Neural cell (in vitro differentiated cells): ENCODE measurements around the gene PID1. TPM values are rescaled to one million over a fixed set of nuclear protein-coding genes. Genes with fewer than 3 reads are reported as not detected.

Source experiments
- H2AFZ ChIP-seq: fragments of 200-600, 300-800 bp; sonication (generic), shearing (Covaris generic); 2 replicates; pipeline ENCODE4 v1.6.0; 2014; ENCODE audit warnings: low read depth, mild to moderate bottlenecking, antibody characterized with exemption, low read length, moderate library complexity
- H3F3A ChIP-seq: fragments of 200-600 bp; shearing (Covaris generic); 2 replicates; pipeline ENCODE4 v1.6.1; 2016; ENCODE audit warnings: mild to moderate bottlenecking, moderate library complexity, mixed read lengths, antibody characterized with exemption, low read length; ENCODE audit not compliant: insufficient read depth, poor library complexity, severe bottlenecking
- H3K27ac ChIP-seq: fragments of 200-600, 300-800 bp; sonication (generic), shearing (Covaris generic); 2 replicates; pipeline ENCODE4 v1.5.1; 2014; ENCODE audit warnings: mild to moderate bottlenecking, low read length, moderate library complexity
- H3K27me3 ChIP-seq: fragments of 300-800, 200-600 bp; sonication (generic), shearing (Covaris generic); 2 replicates; pipeline ENCODE4 v1.6.0; 2014; ENCODE audit warnings: mild to moderate bottlenecking, low read depth, low read length, moderate library complexity; ENCODE audit not compliant: insufficient read depth
- H3K36me3 ChIP-seq: fragments of 300-800, 200-600 bp; sonication (generic), shearing (Covaris generic); 2 replicates; pipeline ENCODE4 v1.5.1; 2014; ENCODE audit warnings: mild to moderate bottlenecking, antibody characterized with exemption, low read length, moderate library complexity; ENCODE audit not compliant: insufficient read depth
- H3K4me2 ChIP-seq: fragments of 300-800, 200-600 bp; sonication (generic), shearing (Covaris generic); 2 replicates; pipeline ENCODE4 v1.6.0; 2014; ENCODE audit warnings: mild to moderate bottlenecking, low read length
- H3K4me3 ChIP-seq: fragments of 300-800, 200-600 bp; sonication (generic), shearing (Covaris generic); 2 replicates; pipeline ENCODE4 v1.5.1; 2014; ENCODE audit warnings: mild to moderate bottlenecking, low read length, moderate library complexity
- H3K79me2 ChIP-seq: fragments of 200-600 bp; shearing (Covaris generic); replicated peaks from 2 replicates; pipeline ENCODE4 v1.6.0; 2014; ENCODE audit warnings: mild to moderate bottlenecking, low read length, moderate library complexity; ENCODE audit not compliant: insufficient read depth
- H3K9ac ChIP-seq: fragments of 300-800, 200-600 bp; sonication (generic), shearing (Covaris generic); 2 replicates; pipeline ENCODE4 v1.6.1; 2016; ENCODE audit warnings: mild to moderate bottlenecking, low read length, mixed read lengths
- H3K9me2 ChIP-seq: fragments of 200-600 bp; shearing (Covaris generic); 2 replicates; pipeline ENCODE4 v1.6.1; 2016; ENCODE audit warnings: mild to moderate bottlenecking, low read length, mixed read lengths; ENCODE audit not compliant: insufficient read depth
- H3K9me3 ChIP-seq: fragments of 200-600, 300-800 bp; sonication (generic), shearing (Covaris generic); 2 replicates; pipeline ENCODE4 v1.6.1; 2016; ENCODE audit warnings: mild to moderate bottlenecking, mixed run types, low read length, moderate library complexity, mixed read lengths
- H4K20me1 ChIP-seq: fragments of 200-600 bp; shearing (Covaris generic); 2 replicates; pipeline ENCODE4 v1.6.1; 2016; ENCODE audit warnings: mild to moderate bottlenecking, mixed run types; ENCODE audit not compliant: insufficient read depth
- EP300 ChIP-seq: fragments of 450-650 bp; conservative IDR thresholded peaks from 2 replicates; pipeline ENCODE4 v1.6.1; 2014; ENCODE audit warnings: antibody characterized with exemption, mild to moderate bottlenecking, moderate library complexity; ENCODE audit not compliant: poor library complexity, severe bottlenecking
- POLR2AphosphoS5 ChIP-seq: IDR thresholded peaks from 2 replicates; pipeline ENCODE4 v1.6.1; 2012
- RAD21 ChIP-seq: fragments of 450-650 bp; conservative IDR thresholded peaks from 2 replicates; pipeline ENCODE4 v1.6.1; 2014; ENCODE audit warnings: antibody characterized with exemption, mild to moderate bottlenecking, moderate library complexity
- TAF1 ChIP-seq: IDR thresholded peaks from 2 replicates; pipeline ENCODE4 v1.6.1; 2012; ENCODE audit warnings: low read depth
- polyA plus RNA-seq: library from polyadenylated mRNA; depleted of rRNA; stranded (reverse); fragments of >200 nt; gene quantifications from 2 replicates; pipeline ENCODE4 v1.2.3, GENCODE V29; 2014
- TF ChIP-seq, protein P1 (sequence below): IDR thresholded peaks from 2 replicates; pipeline ENCODE4 v1.6.1; 2012; ENCODE audit warnings: borderline replicate concordance
- TF ChIP-seq, protein P2 (sequence below): fragments of 450-650 bp; IDR thresholded peaks from 2 replicates; pipeline ENCODE4 v1.5.1; 2014; ENCODE audit warnings: antibody characterized with exemption, mild to moderate bottlenecking, moderate library complexity; ENCODE audit not compliant: poor library complexity, severe bottlenecking

PID1 gene
- polyA plus RNA-seq, 1 donor from 2014 or later = 11.0 TPM

DNA sequence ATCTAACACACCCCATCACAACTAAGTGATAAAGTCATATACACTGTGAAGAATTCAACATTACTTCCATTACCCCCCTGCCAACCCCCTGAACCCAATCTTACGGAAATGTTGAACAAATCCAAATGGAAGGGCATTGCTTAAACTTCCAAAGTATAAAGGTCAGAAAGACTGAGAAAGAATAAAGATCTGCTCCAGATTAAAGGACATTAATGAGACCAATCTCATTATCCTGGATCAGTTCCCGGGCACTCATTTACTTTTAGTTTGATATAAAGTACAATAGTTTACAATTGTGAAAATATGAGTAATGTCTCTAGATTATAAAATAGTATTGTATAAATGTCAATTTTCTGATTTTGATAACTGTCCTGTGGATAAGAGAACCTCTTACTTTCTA is 229.4 kb downstream of the PID1 start:
- Histone ChIP-seq H4K20me1 (no peaks in the 10 kb centered on the region), H3K79me2 (no peaks in the 10 kb centered on the region), H3K9me2 (no peaks in the 10 kb centered on the region), H3F3A (no peaks in the 10 kb centered on the region), H3K4me3 (no peak overlapping the region), H3K27me3 (no peaks in the 10 kb centered on the region), H2AFZ (no peak overlapping the region), H3K36me3 (no peaks in the 10 kb centered on the region), H3K27ac (no peak overlapping the region), H3K4me2 (no peak overlapping the region), H3K9me3 (no peaks in the 10 kb centered on the region), H3K9ac (no peak overlapping the region)
- TF ChIP-seq, protein P1, sequence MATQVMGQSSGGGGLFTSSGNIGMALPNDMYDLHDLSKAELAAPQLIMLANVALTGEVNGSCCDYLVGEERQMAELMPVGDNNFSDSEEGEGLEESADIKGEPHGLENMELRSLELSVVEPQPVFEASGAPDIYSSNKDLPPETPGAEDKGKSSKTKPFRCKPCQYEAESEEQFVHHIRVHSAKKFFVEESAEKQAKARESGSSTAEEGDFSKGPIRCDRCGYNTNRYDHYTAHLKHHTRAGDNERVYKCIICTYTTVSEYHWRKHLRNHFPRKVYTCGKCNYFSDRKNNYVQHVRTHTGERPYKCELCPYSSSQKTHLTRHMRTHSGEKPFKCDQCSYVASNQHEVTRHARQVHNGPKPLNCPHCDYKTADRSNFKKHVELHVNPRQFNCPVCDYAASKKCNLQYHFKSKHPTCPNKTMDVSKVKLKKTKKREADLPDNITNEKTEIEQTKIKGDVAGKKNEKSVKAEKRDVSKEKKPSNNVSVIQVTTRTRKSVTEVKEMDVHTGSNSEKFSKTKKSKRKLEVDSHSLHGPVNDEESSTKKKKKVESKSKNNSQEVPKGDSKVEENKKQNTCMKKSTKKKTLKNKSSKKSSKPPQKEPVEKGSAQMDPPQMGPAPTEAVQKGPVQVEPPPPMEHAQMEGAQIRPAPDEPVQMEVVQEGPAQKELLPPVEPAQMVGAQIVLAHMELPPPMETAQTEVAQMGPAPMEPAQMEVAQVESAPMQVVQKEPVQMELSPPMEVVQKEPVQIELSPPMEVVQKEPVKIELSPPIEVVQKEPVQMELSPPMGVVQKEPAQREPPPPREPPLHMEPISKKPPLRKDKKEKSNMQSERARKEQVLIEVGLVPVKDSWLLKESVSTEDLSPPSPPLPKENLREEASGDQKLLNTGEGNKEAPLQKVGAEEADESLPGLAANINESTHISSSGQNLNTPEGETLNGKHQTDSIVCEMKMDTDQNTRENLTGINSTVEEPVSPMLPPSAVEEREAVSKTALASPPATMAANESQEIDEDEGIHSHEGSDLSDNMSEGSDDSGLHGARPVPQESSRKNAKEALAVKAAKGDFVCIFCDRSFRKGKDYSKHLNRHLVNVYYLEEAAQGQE = no peak
- no peak for TF ChIP-seq TAF1
- TF ChIP-seq EP300 = no peak
- TF ChIP-seq, protein P2, sequence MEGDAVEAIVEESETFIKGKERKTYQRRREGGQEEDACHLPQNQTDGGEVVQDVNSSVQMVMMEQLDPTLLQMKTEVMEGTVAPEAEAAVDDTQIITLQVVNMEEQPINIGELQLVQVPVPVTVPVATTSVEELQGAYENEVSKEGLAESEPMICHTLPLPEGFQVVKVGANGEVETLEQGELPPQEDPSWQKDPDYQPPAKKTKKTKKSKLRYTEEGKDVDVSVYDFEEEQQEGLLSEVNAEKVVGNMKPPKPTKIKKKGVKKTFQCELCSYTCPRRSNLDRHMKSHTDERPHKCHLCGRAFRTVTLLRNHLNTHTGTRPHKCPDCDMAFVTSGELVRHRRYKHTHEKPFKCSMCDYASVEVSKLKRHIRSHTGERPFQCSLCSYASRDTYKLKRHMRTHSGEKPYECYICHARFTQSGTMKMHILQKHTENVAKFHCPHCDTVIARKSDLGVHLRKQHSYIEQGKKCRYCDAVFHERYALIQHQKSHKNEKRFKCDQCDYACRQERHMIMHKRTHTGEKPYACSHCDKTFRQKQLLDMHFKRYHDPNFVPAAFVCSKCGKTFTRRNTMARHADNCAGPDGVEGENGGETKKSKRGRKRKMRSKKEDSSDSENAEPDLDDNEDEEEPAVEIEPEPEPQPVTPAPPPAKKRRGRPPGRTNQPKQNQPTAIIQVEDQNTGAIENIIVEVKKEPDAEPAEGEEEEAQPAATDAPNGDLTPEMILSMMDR = no peak

DNA sequence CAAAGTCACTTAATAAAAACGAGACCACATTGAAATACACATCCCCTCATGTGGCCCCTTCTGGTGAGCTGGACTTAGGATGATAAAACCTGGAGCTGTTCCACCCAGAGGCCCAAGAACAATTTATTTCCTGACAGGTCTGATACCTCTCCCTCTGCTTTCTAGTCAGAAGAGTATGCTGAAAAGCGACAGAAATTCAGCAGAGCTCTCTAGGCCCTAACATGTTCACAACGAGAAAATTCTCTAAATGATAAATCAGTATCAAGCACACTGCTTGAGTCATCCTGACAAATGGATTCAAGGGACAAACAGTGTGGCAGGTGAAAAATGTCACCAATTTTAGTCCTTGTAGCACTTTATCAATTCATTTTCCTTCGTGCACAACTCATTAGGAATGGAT is 233.5 kb downstream of the PID1 start:
- H3K79me2 ChIP-seq = no peaks in the 10 kb centered on the region
- H3K9me3 ChIP-seq = no peaks in the 10 kb centered on the region
- H4K20me1 ChIP-seq = no peaks in the 10 kb centered on the region
- H3K4me3 ChIP-seq = no peak overlapping the region
- H3K27ac ChIP-seq = peak overlapping the region; percentile 17
- no peaks in the 10 kb centered on the region for H3F3A ChIP-seq
- no peaks in the 10 kb centered on the region for H3K9me2 ChIP-seq
- no peak overlapping the region for H2AFZ ChIP-seq
- H3K27me3 ChIP-seq = no peaks in the 10 kb centered on the region
- TF ChIP-seq RAD21 = no peak
- H3K4me2 ChIP-seq = no peak overlapping the region
- no peaks in the 10 kb centered on the region for H3K36me3 ChIP-seq
- H3K9ac ChIP-seq = no peak overlapping the region

DNA sequence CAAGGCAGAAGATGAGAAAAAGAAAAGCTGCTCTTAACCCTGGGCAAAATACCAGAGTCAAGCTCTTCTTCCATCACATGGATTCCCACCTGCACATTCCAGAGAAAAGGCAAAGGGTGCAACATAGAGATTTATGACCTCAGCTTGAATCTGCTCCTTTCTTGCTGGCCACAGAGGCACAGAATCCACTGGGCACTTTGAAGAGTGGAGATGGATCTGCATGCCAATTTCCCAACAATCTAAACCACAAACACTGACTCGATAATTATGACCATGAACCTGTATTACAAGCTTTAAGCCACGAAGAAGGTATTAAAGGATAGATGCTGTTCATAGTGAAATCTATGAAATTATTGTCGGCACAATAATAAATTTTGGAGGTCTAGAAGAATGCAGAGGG is 237.3 kb downstream of the PID1 start:
- TF ChIP-seq POLR2AphosphoS5 (no peak), EP300 (no peak), TAF1 (no peak)
- TF ChIP-seq, protein P2 = no peak
- H3K4me2 ChIP-seq = no peak overlapping the region
- H3K9me3 ChIP-seq = no peaks in the 10 kb centered on the region
- no peaks in the 10 kb centered on the region for H3K36me3 ChIP-seq
- H3K4me3 ChIP-seq = no peak overlapping the region
- H3K79me2 ChIP-seq = no peaks in the 10 kb centered on the region
- no peak overlapping the region for H3K27ac ChIP-seq
- no peaks in the 10 kb centered on the region for H3K9me2 ChIP-seq
- no peak overlapping the region for H3K9ac ChIP-seq
- H4K20me1 ChIP-seq = no peaks in the 10 kb centered on the region
- no peaks in the 10 kb centered on the region for H3F3A ChIP-seq
- no peak overlapping the region for H2AFZ ChIP-seq
- H3K27me3 ChIP-seq = no peaks in the 10 kb centered on the region
